GM19099 (cell line): Measurements from ENCODE around the gene TKT.

ENCODE experiments used
- POLR2A ChIP-seq: IDR thresholded peaks from 3 replicates; pipeline ENCODE4 v1.6.1; 2011; ENCODE audit warnings: low read depth; ENCODE audit not compliant: insufficient read length; ENCODE audit errors: extremely low read depth

The TKT gene

GRCh38 chr3:53267766-53268165 is 11.9 kb upstream of the TKT start:
- TF ChIP-seq POLR2A = no peak

GRCh38 chr3:53264718-53265117 is 8.9 kb upstream of the TKT start:
- TF ChIP-seq POLR2A = no peak

GRCh38 chr3:53263907-53264306 is 8.1 kb upstream of the TKT start:
- TF ChIP-seq POLR2A = no peak

GRCh38 chr3:53261712-53262111 is 5.9 kb upstream of the TKT start:
- no peak for TF ChIP-seq POLR2A

GRCh38 chr3:53260286-53260785 is 4.5 kb upstream of the TKT start:
- no peak for TF ChIP-seq POLR2A

- TF ChIP-seq POLR2A = no peak
Observed at GRCh38 chr3:53259427-53260259, 3.8 kb upstream of the TKT start.

- TF ChIP-seq POLR2A = no peak
Observed at GRCh38 chr3:53258600-53259426, 3.0 kb upstream of the TKT start.

- no peak for TF ChIP-seq POLR2A
Observed at GRCh38 chr3:53257465-53257864, 1.6 kb upstream of the TKT start.

- no peak for TF ChIP-seq POLR2A
Observed at GRCh38 chr3:53256704-53257055, 858 bp upstream of the TKT start.

GRCh38 chr3:53255423-53255774 is 423 bp downstream of the TKT start:
- no peak for TF ChIP-seq POLR2A

- no peak for TF ChIP-seq POLR2A
Observed at GRCh38 chr3:53254509-53255422, 1.1 kb downstream of the TKT start.

- no peak for TF ChIP-seq POLR2A
Observed at GRCh38 chr3:53253707-53254508, 1.9 kb downstream of the TKT start.

- no peak for TF ChIP-seq POLR2A
Observed at GRCh38 chr3:53252096-53252946, 3.5 kb downstream of the TKT start.
